SK-N-SH (cell line): ENCODE results near the gene TRAM2. TPM values are rescaled to one million over a fixed set of nuclear protein-coding genes. Genes with fewer than 3 reads are reported as not detected.

Source experiments
- CTCF ChIA-PET: fragments of 300-600, 350-600 bp; formaldehyde crosslinking; extraction: SDS; loops from one replicate; lab custom pipeline; 2021; lab: Yijun Ruan, JAX
- POLR2A ChIA-PET: fragments of 350-600 bp; sonication (Branson Sonifier 250); formaldehyde crosslinking; extraction: SDS; loops from one replicate; lab custom pipeline; 2020; ENCODE audit warnings: antibody characterized with exemption, inconsistent platforms; lab: Yijun Ruan, JAX
- DNase-seq: peaks from one replicate; pipeline ENCODE4 v3.0.0; 2012
- H2AFZ ChIP-seq: fragments of 200-600 bp; sonication (generic); 2 replicates; pipeline ENCODE4 v1.8.1; 2016; ENCODE audit warnings: antibody characterized with exemption, mild to moderate bottlenecking, low read depth
- H3F3A ChIP-seq: fragments of 200-600 bp; sonication (generic); replicated peaks from 2 replicates; pipeline ENCODE3; 2016; ENCODE audit warnings: antibody characterized with exemption, mild to moderate bottlenecking; ENCODE audit not compliant: insufficient read depth
- H3K27ac ChIP-seq, 2 experiments: fragments of 200-500 bp in 1 of 2; fragments of 200-600 bp in 1 of 2; sonication (Bioruptor generic) in 1 of 2; sonication (generic), shearing (Covaris generic) in 1 of 2; 2 replicates each; pipeline versions ENCODE4 v1.5.1 to v1.6.1; 2014 to 2016; ENCODE audit warnings: low read depth in 2 of 2, inconsistent platforms in 1 of 2, low read length in 1 of 2, mild to moderate bottlenecking in 1 of 2, mixed read lengths in 1 of 2
- H3K27me3 ChIP-seq: fragments of 200-600 bp; sonication (generic), shearing (Covaris generic); 2 replicates; pipeline ENCODE4 v1.6.1; 2016; ENCODE audit warnings: mixed run types; ENCODE audit not compliant: insufficient read depth
- H3K36me3 ChIP-seq, 2 experiments: fragments of 200-500 bp in 1 of 2; fragments of 200-600 bp in 1 of 2; sonication (Bioruptor generic) in 1 of 2; sonication (generic) in 1 of 2; replicated peaks in 1 of 2; 2 replicates each; pipeline versions ENCODE3 to v1.5.1; 2014 to 2016; ENCODE audit warnings: low read length in 1 of 2, mild to moderate bottlenecking in 1 of 2; ENCODE audit not compliant: insufficient read depth in 2 of 2, control insufficient read depth in 1 of 2
- H3K4me1 ChIP-seq, 2 experiments: fragments of 200-500 bp in 1 of 2; fragments of 200-600 bp in 1 of 2; sonication (Bioruptor generic) in 1 of 2; sonication (generic), shearing (Covaris generic) in 1 of 2; 2 replicates each; pipeline versions ENCODE4 v1.5.1 to v1.6.1; 2014 to 2016; ENCODE audit warnings: low read depth in 1 of 2, low read length in 1 of 2, mixed run types in 1 of 2; ENCODE audit not compliant: insufficient read depth in 2 of 2, control insufficient read depth in 1 of 2
- H3K4me2 ChIP-seq: fragments of 200-600 bp; sonication (generic), shearing (Covaris generic); 2 replicates; pipeline ENCODE4 v1.6.1; 2017; ENCODE audit warnings: mixed run types
- H3K4me3 ChIP-seq, 2 experiments: fragments of 200-500 bp in 1 of 2; fragments of 200-600 bp in 1 of 2; sonication (Bioruptor generic) in 1 of 2; sonication (generic), shearing (Covaris generic) in 1 of 2; 2 replicates each; pipeline versions ENCODE4 v1.5.1 to v1.8.1; 2014 to 2016; ENCODE audit warnings: low read depth in 2 of 2, inconsistent platforms in 1 of 2, low read length in 1 of 2, mild to moderate bottlenecking in 1 of 2, mixed read lengths in 1 of 2, moderate library complexity in 1 of 2
- H3K79me2 ChIP-seq: fragments of 200-600 bp; sonication (generic); 2 replicates; pipeline ENCODE4 v1.8.1; 2017; ENCODE audit warnings: mild to moderate bottlenecking; ENCODE audit not compliant: insufficient read depth
- H3K9ac ChIP-seq: fragments of 200-600 bp; sonication (generic); 2 replicates; pipeline ENCODE4 v1.6.1; 2017; ENCODE audit warnings: mixed run types
- H3K9me2 ChIP-seq: fragments of 200-600 bp; sonication (generic); 2 replicates; pipeline ENCODE4 v1.6.1; 2017; ENCODE audit warnings: mixed run types
- H3K9me3 ChIP-seq: fragments of 200-600 bp; sonication (generic); 2 replicates; pipeline ENCODE4 v1.6.1; 2017; ENCODE audit warnings: mixed run types, mild to moderate bottlenecking, moderate library complexity
- H4K20me1 ChIP-seq: fragments of 200-600 bp; sonication (generic); 2 replicates; pipeline ENCODE4 v1.6.1; 2017; ENCODE audit warnings: mild to moderate bottlenecking, mixed run types; ENCODE audit not compliant: insufficient read depth
- CHD2 ChIP-seq: fragments of 150-350 bp; IDR thresholded peaks from 2 replicates; pipeline ENCODE4 v1.6.1; 2018; ENCODE audit warnings: low read length; ENCODE audit not compliant: partially characterized antibody
- EP300 ChIP-seq, 2 experiments: IDR thresholded peaks; 2 replicates each; pipeline versions ENCODE4 v1.4.0 to v1.6.1; 2012; ENCODE audit warnings: borderline replicate concordance in 1 of 2, low read depth in 1 of 2, low read length in 1 of 2
- EZH2phosphoT487 ChIP-seq: fragments of 200-600 bp; sonication (generic); IDR thresholded peaks from 2 replicates; pipeline ENCODE4 v1.6.1; 2017; ENCODE audit warnings: low read depth, mixed run types, mild to moderate bottlenecking, antibody characterized with exemption, moderate library complexity, borderline replicate concordance
- FOXJ3 ChIP-seq: sonication (generic); formaldehyde crosslinking; IDR thresholded peaks from 2 replicates; pipeline ENCODE4 v1.5.1; 2020; ENCODE audit warnings: mild to moderate bottlenecking, missing genetic modification reagents
- FOXM1 ChIP-seq: IDR thresholded peaks from 2 replicates; pipeline ENCODE4 v1.4.0; 2012; ENCODE audit warnings: low read depth, mild to moderate bottlenecking
- GABPA ChIP-seq: IDR thresholded peaks from 2 replicates; pipeline ENCODE4 v1.4.0; 2012; ENCODE audit warnings: low read depth, mild to moderate bottlenecking
- GATA2 ChIP-seq: sonication (generic); formaldehyde crosslinking; IDR thresholded peaks from 2 replicates; pipeline ENCODE4 v1.5.0; 2020; ENCODE audit warnings: mild to moderate bottlenecking, missing genetic modification reagents
- IRF3 ChIP-seq: fragments of 150-350 bp; IDR thresholded peaks from 2 replicates; pipeline ENCODE4 v1.6.1; 2016; ENCODE audit warnings: mild to moderate bottlenecking, low read depth, low read length
- JUND ChIP-seq: IDR thresholded peaks from 2 replicates; pipeline ENCODE4 v1.4.0; 2012
- MXI1 ChIP-seq: IDR thresholded peaks from 2 replicates; pipeline ENCODE4 v1.6.1; 2012; ENCODE audit warnings: mild to moderate bottlenecking, low read depth, low read length, improper control_type of control experiment
- PBX3 ChIP-seq: IDR thresholded peaks from 2 replicates; pipeline ENCODE4; 2012
- RFX5 ChIP-seq: IDR thresholded peaks from 2 replicates; pipeline ENCODE4 v1.6.1; 2012; ENCODE audit warnings: mild to moderate bottlenecking, improper control_type of control experiment, low read length
- SMC3 ChIP-seq: IDR thresholded peaks from 2 replicates; pipeline ENCODE4 v1.6.1; 2012; ENCODE audit warnings: low read depth, low read length, improper control_type of control experiment
- TAF1 ChIP-seq: IDR thresholded peaks from 2 replicates; pipeline ENCODE4 v1.6.1; 2012; ENCODE audit warnings: low read depth, mild to moderate bottlenecking, low read length, moderate library complexity, borderline replicate concordance
- TEAD4 ChIP-seq: IDR thresholded peaks from 2 replicates; pipeline ENCODE4 v1.4.0; 2012; ENCODE audit warnings: mild to moderate bottlenecking, borderline replicate concordance; ENCODE audit not compliant: insufficient read depth
- YY1 ChIP-seq: IDR thresholded peaks from 2 replicates; pipeline ENCODE4 v1.4.0; 2012; ENCODE audit warnings: low read depth, mild to moderate bottlenecking
- WGBS: methylation state at CpG from one replicate; pipeline ENCODE4 v1.1.6; 2017; ENCODE audit warnings: low lambda C conversion rate; 5-methylcytosine and 5-hydroxymethylcytosine counted together
- polyA plus RNA-seq, 3 experiments: library from polyadenylated mRNA; depleted of rRNA; stranded (reverse); fragments of >200 nt; gene quantifications; 2 replicates each; pipeline ENCODE4 v1.2.3, GENCODE V29; 2012
- TF ChIP-seq, protein P1 (sequence below): IDR thresholded peaks from 2 replicates; pipeline ENCODE4 v1.6.1; 2012; ENCODE audit warnings: mild to moderate bottlenecking, low read depth, low read length, moderate library complexity
- TF ChIP-seq, protein P2 (sequence below): IDR thresholded peaks from 2 replicates; pipeline ENCODE4 v1.4.0; 2012; ENCODE audit warnings: low read depth, borderline replicate concordance

Gene TRAM2
- polyA plus RNA-seq, 1 of the 3 experiments (the other 2 are of a cell fraction) = 26.4 TPM

- no peaks in the 10 kb centered on the region for H3K27me3 ChIP-seq
- peaks cover 0 to 9% of the 10 kb centered on the region in 2 experiments for H3K36me3 ChIP-seq
- H3K4me2 ChIP-seq = no peak overlapping the region
- H3F3A ChIP-seq = peaks cover 7% of the 10 kb centered on the region
- H3K27ac ChIP-seq = no peak overlapping the region
- WGBS = 94% methylated on average over 7 of the region's 7 CpGs
- no peak for DNase-seq
- no peak overlapping the region for H2AFZ ChIP-seq
- H3K4me1 ChIP-seq = peaks cover 4 to 12% of the 10 kb centered on the region in 2 experiments; a peak in 2 of 4 replicates
- CTCF ChIA-PET = interaction anchor here (0.8 to 8.6 kb wide), 4 partner anchors 10 to 164 kb away, joined by 3 to 86 read pairs (median 4); no protein-coding TSS in a partner anchor
- H3K79me2 ChIP-seq = peaks cover 21% of the 10 kb centered on the region
- H3K9me3 ChIP-seq = no peaks in the 10 kb centered on the region
- H3K9ac ChIP-seq = no peak overlapping the region
- H4K20me1 ChIP-seq = peaks cover 5% of the 10 kb centered on the region; the same call in 1 of the 2 replicates
- no peak overlapping the region for H3K4me3 ChIP-seq
- no peak for TF ChIP-seq CHD2
- TF ChIP-seq, all 33 proteins: peak for 0
- POLR2A ChIA-PET = no interaction called here
- no peaks in the 10 kb centered on the region for H3K9me2 ChIP-seq
These were observed 4.0 kb upstream of the TRAM2 start for GRCh38 chr6:52580905-52581304.

DNA sequence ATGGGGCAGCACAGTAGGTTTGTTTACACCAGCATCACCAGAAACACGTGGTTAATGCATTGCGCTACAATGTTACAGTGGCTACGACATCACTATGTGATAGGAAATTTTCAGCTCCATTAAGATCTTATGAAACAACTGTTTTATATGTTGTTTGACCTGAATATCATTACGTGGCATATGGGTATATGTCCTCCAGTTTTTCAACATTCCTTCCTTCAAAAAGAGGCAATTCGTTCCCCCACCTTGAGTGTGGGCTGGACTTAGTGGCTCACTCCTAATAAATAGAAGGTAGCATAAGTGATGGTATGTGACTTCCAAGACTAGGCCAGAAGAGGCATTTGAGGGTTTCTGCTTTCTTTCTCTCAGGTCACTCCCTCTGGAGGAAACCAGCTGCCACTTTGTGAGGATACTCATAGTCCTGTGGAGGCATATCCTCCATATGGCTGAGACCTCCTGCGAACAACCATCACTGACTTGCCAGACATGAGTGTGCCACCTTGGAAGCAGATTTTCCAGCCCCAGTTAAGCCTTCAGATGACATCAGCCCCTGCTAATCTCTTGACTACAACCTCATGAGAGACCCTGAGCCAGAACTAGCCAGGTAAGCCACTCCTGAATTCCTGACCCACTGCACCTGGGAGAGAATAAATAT lies 2.3 kb upstream of the TRAM2 start:
- Histone ChIP-seq H2AFZ (no peak overlapping the region), H3K9ac (no peak overlapping the region), H3K4me2 (no peak overlapping the region), H3K9me2 (no peaks in the 10 kb centered on the region), H3K4me1 (peaks cover 17 to 24% of the 10 kb centered on the region in 2 experiments; a peak in 3 of 4 replicates), H3K27me3 (no peaks in the 10 kb centered on the region), H3F3A (peaks cover 23% of the 10 kb centered on the region), H3K79me2 (peaks cover 39% of the 10 kb centered on the region), H3K36me3 (peaks cover 0 to 9% of the 10 kb centered on the region in 2 experiments), H3K9me3 (no peaks in the 10 kb centered on the region), H4K20me1 (peaks cover 16% of the 10 kb centered on the region; the same call in 1 of the 2 replicates), H3K4me3 (no peak overlapping the region), H3K27ac (no peak overlapping the region)
- WGBS = 96% methylated on average over 6 of the region's 6 CpGs
- DNase-seq = no peak
- CTCF ChIA-PET = interaction anchor here (1.0 to 8.6 kb wide), 5 partner anchors 11 to 160 kb away, joined by 3 to 86 read pairs (median 3); partner anchors contain the start of gene EFHC1
- TF ChIP-seq EZH2phosphoT487 (no peak), SMC3 (no peak), TEAD4 (no peak), FOXM1 (no peak), CHD2 (no peak), MXI1 (no peak), EP300 (IDR thresholded peaks at IDR 0.05; ENCODE audit: borderline replicate concordance in 1 of 2, low read depth in 1 of 2, low read length in 1 of 2) (no peak), PBX3 (no peak), YY1 (no peak), GABPA (no peak), JUND (no peak), FOXJ3 (CRISPR knock-in tag) (no peak), TAF1 (no peak), IRF3 (no peak), GATA2 (CRISPR knock-in tag) (no peak), RFX5 (no peak)
- TF ChIP-seq, protein P1, sequence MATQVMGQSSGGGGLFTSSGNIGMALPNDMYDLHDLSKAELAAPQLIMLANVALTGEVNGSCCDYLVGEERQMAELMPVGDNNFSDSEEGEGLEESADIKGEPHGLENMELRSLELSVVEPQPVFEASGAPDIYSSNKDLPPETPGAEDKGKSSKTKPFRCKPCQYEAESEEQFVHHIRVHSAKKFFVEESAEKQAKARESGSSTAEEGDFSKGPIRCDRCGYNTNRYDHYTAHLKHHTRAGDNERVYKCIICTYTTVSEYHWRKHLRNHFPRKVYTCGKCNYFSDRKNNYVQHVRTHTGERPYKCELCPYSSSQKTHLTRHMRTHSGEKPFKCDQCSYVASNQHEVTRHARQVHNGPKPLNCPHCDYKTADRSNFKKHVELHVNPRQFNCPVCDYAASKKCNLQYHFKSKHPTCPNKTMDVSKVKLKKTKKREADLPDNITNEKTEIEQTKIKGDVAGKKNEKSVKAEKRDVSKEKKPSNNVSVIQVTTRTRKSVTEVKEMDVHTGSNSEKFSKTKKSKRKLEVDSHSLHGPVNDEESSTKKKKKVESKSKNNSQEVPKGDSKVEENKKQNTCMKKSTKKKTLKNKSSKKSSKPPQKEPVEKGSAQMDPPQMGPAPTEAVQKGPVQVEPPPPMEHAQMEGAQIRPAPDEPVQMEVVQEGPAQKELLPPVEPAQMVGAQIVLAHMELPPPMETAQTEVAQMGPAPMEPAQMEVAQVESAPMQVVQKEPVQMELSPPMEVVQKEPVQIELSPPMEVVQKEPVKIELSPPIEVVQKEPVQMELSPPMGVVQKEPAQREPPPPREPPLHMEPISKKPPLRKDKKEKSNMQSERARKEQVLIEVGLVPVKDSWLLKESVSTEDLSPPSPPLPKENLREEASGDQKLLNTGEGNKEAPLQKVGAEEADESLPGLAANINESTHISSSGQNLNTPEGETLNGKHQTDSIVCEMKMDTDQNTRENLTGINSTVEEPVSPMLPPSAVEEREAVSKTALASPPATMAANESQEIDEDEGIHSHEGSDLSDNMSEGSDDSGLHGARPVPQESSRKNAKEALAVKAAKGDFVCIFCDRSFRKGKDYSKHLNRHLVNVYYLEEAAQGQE = no peak
- TF ChIP-seq, protein P2, sequence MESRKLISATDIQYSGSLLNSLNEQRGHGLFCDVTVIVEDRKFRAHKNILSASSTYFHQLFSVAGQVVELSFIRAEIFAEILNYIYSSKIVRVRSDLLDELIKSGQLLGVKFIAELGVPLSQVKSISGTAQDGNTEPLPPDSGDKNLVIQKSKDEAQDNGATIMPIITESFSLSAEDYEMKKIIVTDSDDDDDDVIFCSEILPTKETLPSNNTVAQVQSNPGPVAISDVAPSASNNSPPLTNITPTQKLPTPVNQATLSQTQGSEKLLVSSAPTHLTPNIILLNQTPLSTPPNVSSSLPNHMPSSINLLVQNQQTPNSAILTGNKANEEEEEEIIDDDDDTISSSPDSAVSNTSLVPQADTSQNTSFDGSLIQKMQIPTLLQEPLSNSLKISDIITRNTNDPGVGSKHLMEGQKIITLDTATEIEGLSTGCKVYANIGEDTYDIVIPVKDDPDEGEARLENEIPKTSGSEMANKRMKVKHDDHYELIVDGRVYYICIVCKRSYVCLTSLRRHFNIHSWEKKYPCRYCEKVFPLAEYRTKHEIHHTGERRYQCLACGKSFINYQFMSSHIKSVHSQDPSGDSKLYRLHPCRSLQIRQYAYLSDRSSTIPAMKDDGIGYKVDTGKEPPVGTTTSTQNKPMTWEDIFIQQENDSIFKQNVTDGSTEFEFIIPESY = no peak
- POLR2A ChIA-PET = no interaction called here
